H9 (cell line): ENCODE measurements around the gene PRIM2. TPM values are rescaled to one million over a fixed set of nuclear protein-coding genes. Genes with fewer than 3 reads are reported as not detected.

Experiments used
- DNase-seq: peaks from one replicate; pipeline ENCODE4 v3.0.0-alpha.2; 2017
- H2AFZ ChIP-seq: one replicate; pipeline ENCODE4 v1.6.1; 2013; ENCODE audit warnings: mild to moderate bottlenecking, low read length, control low read depth, moderate library complexity
- H2AK5ac ChIP-seq: 2 replicates; pipeline ENCODE4 v1.6.1; 2013; ENCODE audit warnings: low read length, control low read depth, mixed read lengths; ENCODE audit not compliant: insufficient read length
- H2BK120ac ChIP-seq: one replicate; pipeline ENCODE4 v1.6.1; 2013; ENCODE audit warnings: low read depth, mild to moderate bottlenecking, low read length, control low read depth, inconsistent platforms; ENCODE audit not compliant: poor library complexity, severe bottlenecking
- H2BK12ac ChIP-seq: 2 replicates; pipeline ENCODE4 v1.6.1; 2013; ENCODE audit warnings: low read length, control low read depth, mixed read lengths, low read depth; ENCODE audit not compliant: insufficient read length
- H2BK15ac ChIP-seq: 2 replicates; pipeline ENCODE4 v1.6.1; 2013; ENCODE audit warnings: low read depth, low read length, control low read depth
- H2BK20ac ChIP-seq: one replicate; pipeline ENCODE4 v1.6.1; 2013; ENCODE audit warnings: low read depth, mild to moderate bottlenecking, low read length, control low read depth, inconsistent platforms; ENCODE audit not compliant: poor library complexity, severe bottlenecking
- H2BK5ac ChIP-seq: 2 replicates; pipeline ENCODE4 v1.6.1; 2013; ENCODE audit warnings: low read length, control low read depth, mixed read lengths; ENCODE audit not compliant: insufficient read length
- H3K14ac ChIP-seq: 2 replicates; pipeline ENCODE4 v1.6.1; 2013; ENCODE audit warnings: low read length, control low read depth; ENCODE audit not compliant: insufficient read depth
- H3K18ac ChIP-seq: 2 replicates; pipeline ENCODE4 v1.6.1; 2013; ENCODE audit warnings: low read depth, mild to moderate bottlenecking, mixed read lengths, low read length, control low read depth; ENCODE audit not compliant: insufficient read length
- H3K23ac ChIP-seq: 2 replicates; pipeline ENCODE4 v1.6.1; 2013; ENCODE audit warnings: low read length, control low read depth, mixed read lengths, low read depth; ENCODE audit not compliant: insufficient read length
- H3K23me2 ChIP-seq: 2 replicates; pipeline ENCODE4 v1.6.1; 2013; ENCODE audit warnings: low read depth, mild to moderate bottlenecking, mixed read lengths, low read length, control low read depth; ENCODE audit not compliant: insufficient read length, poor library complexity, severe bottlenecking
- H3K27ac ChIP-seq: 2 replicates; pipeline ENCODE4 v1.5.1; 2013; ENCODE audit warnings: low read length, control low read depth, mixed read lengths, low read depth; ENCODE audit not compliant: insufficient read length
- H3K27me3 ChIP-seq: 2 replicates; pipeline ENCODE4 v1.6.1; 2013; ENCODE audit warnings: low read length, control low read depth, inconsistent platforms; ENCODE audit not compliant: insufficient read depth
- H3K4ac ChIP-seq: 2 replicates; pipeline ENCODE4 v1.6.1; 2013; ENCODE audit warnings: low read depth, mild to moderate bottlenecking, control low read depth, inconsistent platforms, low read length, moderate library complexity
- H3K4me1 ChIP-seq: 2 replicates; pipeline ENCODE4 v1.6.1; 2013; ENCODE audit warnings: low read length, control low read depth, inconsistent platforms; ENCODE audit not compliant: insufficient read depth
- H3K4me2 ChIP-seq: 2 replicates; pipeline ENCODE4 v1.6.1; 2013; ENCODE audit warnings: low read length, control low read depth, mixed read lengths; ENCODE audit not compliant: insufficient read length, insufficient read depth
- H3K56ac ChIP-seq: 2 replicates; pipeline ENCODE4 v1.6.1; 2013; ENCODE audit warnings: low read depth, mild to moderate bottlenecking, mixed read lengths, low read length, control low read depth; ENCODE audit not compliant: insufficient read length
- H3K79me1 ChIP-seq: 2 replicates; pipeline ENCODE4 v1.6.1; 2013; ENCODE audit warnings: low read depth, mild to moderate bottlenecking, moderate library complexity, low read length, control low read depth, inconsistent platforms; ENCODE audit not compliant: insufficient read depth, poor library complexity, severe bottlenecking
- H3K79me2 ChIP-seq: 2 replicates; pipeline ENCODE4 v1.6.1; 2013; ENCODE audit warnings: low read length, control low read depth, inconsistent platforms; ENCODE audit not compliant: insufficient read depth
- H3K9ac ChIP-seq: 2 replicates; pipeline ENCODE4 v1.6.1; 2013; ENCODE audit warnings: low read length, control low read depth, mixed read lengths; ENCODE audit not compliant: insufficient read length; ENCODE audit errors: extremely low read depth
- H3K9me3 ChIP-seq: one replicate; pipeline ENCODE4 v1.6.1; 2013; ENCODE audit warnings: low read depth, low read length, inconsistent platforms; ENCODE audit not compliant: control insufficient read depth
- H3T11ph ChIP-seq: one replicate; pipeline ENCODE4 v1.6.1; 2013; ENCODE audit warnings: mild to moderate bottlenecking, low read length, control low read depth, inconsistent platforms
- H4K20me1 ChIP-seq: one replicate; pipeline ENCODE4 v1.6.1; 2013; ENCODE audit not compliant: control insufficient read depth, insufficient read length, insufficient read depth
- H4K5ac ChIP-seq: 2 replicates; pipeline ENCODE4 v1.6.1; 2013; ENCODE audit warnings: low read depth, mild to moderate bottlenecking, mixed read lengths, low read length, control low read depth; ENCODE audit not compliant: insufficient read length
- H4K8ac ChIP-seq: replicated peaks from 2 replicates; pipeline ENCODE4 v1.6.1; 2013; ENCODE audit warnings: low read length, control low read depth, mixed read lengths, low read depth; ENCODE audit not compliant: insufficient read length
- H4K91ac ChIP-seq: 2 replicates; pipeline ENCODE4 v1.6.1; 2013; ENCODE audit warnings: low read depth, mild to moderate bottlenecking, moderate library complexity, mixed read lengths, low read length, control low read depth; ENCODE audit not compliant: insufficient read length
- H3K27ac Mint-ChIP-seq, 3 experiments: 2 replicates in 2 of 3; 3 replicates in 1 of 3; pipeline ENCODE4 v1.8.0; 2020 to 2021; ENCODE audit warnings: mixed read lengths in 3 of 3, mild to moderate bottlenecking in 1 of 3, moderate library complexity in 1 of 3
- H3K27me3 Mint-ChIP-seq: 2 replicates; pipeline ENCODE4 v1.8.0; 2021; ENCODE audit warnings: low read depth, mild to moderate bottlenecking, moderate library complexity, mixed read lengths
- H3K36me3 Mint-ChIP-seq, 3 experiments: 2 replicates in 2 of 3; 3 replicates in 1 of 3; pipeline ENCODE4 v1.8.0; 2020 to 2021; ENCODE audit warnings: low read depth in 3 of 3, mixed read lengths in 3 of 3; ENCODE audit not compliant: insufficient read depth in 1 of 3
- H3K4me1 Mint-ChIP-seq, 2 experiments: 2 replicates each; pipeline ENCODE4 v1.8.0; 2020; ENCODE audit warnings: mixed read lengths in 2 of 2
- H3K4me3 Mint-ChIP-seq, 2 experiments: 2 replicates in 1 of 2; 3 replicates in 1 of 2; pipeline ENCODE4 v1.8.0; 2020 to 2021; ENCODE audit warnings: mild to moderate bottlenecking in 2 of 2, mixed read lengths in 2 of 2, moderate library complexity in 1 of 2
- H3K9me3 Mint-ChIP-seq, 2 experiments: 2 replicates in 1 of 2; 3 replicates in 1 of 2; pipeline ENCODE4 v1.8.0; 2020; ENCODE audit warnings: mild to moderate bottlenecking in 2 of 2, mixed read lengths in 2 of 2, moderate library complexity in 1 of 2
- WGBS: extraction: QIAGEN DNeasy Blood & Tissue Kit; methylation state at CpG from one replicate; pipeline ENCODE4 v1.1.7; 2013; ENCODE audit warnings: missing lambda C conversion rate, low lambda C conversion rate, mixed read lengths; ENCODE audit not compliant: insufficient read length; ENCODE audit errors: extremely low coverage; 5-methylcytosine and 5-hydroxymethylcytosine counted together
- total RNA-seq: library from RNA; stranded (reverse); gene quantifications from 2 replicates; pipeline ENCODE4 v1.2.1, GENCODE V29; 2021
- TF ChIP-seq, protein P1 (sequence below): fragments of 200-600 bp; sonication (generic); conservative IDR thresholded peaks from 3 replicates; pipeline ENCODE4 v1.8.0; 2021; ENCODE audit warnings: antibody characterized with exemption, mild to moderate bottlenecking

PRIM2 gene
- total RNA-seq, 1 experiment from 2014 or later = 43.0 TPM

DNA sequence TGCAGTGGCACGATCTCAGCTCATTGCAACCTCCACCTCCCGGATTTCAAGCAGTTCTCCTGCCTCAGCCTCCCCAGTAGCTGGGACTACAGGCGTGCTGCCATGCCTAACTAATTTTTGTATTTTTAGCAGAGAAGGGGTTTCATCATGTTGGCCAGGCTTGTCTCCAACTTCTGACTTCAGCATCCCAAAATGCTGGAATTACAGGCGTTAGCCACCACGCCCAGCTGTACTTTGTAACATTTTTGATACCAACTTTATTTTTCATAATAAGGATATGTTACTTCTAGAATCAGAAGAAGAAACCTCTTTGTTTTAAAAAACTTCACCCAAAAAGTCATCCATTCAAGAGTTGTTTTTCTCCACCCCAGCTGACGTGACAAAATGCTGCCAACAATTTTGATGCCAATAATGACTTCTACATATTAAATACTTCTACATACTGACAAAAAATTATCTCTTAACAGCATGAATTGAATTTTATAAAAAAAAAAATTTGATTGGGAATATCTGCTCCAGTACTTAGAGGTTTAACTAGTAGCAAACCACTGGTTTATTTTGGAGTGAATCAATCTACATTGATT, 22.5 kb upstream of the PRIM2 start:
- Histone ChIP-seq H3T11ph (no peak overlapping the region), H2BK5ac (no peak overlapping the region), H2AK5ac (no peak overlapping the region), H3K4me2 (no peak overlapping the region), H4K91ac (no peak overlapping the region), H4K8ac (no peak overlapping the region), H3K9ac (no peak overlapping the region), H3K27ac (no peak overlapping the region), H3K27me3 (no peaks in the 10 kb centered on the region), H2AFZ (no peak overlapping the region), H2BK120ac (no peak overlapping the region), H2BK15ac (no peak overlapping the region), H4K5ac (no peak overlapping the region), H3K23me2 (no peaks in the 10 kb centered on the region), H3K4ac (no peak overlapping the region), H3K79me2 (no peaks in the 10 kb centered on the region), H3K56ac (no peak overlapping the region), H2BK12ac (no peak overlapping the region), H3K23ac (no peak overlapping the region), H2BK20ac (no peak overlapping the region), H3K18ac (no peak overlapping the region), H3K4me1 (no peaks in the 10 kb centered on the region), H3K14ac (no peak overlapping the region), H4K20me1 (no peaks in the 10 kb centered on the region), H3K79me1 (no peaks in the 10 kb centered on the region), H3K9me3 (no peaks in the 10 kb centered on the region)
- Mint-ChIP-seq H3K27ac (no peak overlapping the region), H3K27me3 (no peaks in the 10 kb centered on the region), H3K4me1 (no peaks in the 10 kb centered on the region), H3K4me3 (no peak overlapping the region), H3K9me3 (no peaks in the 10 kb centered on the region), H3K36me3 (no peaks in the 10 kb centered on the region)
- no CpG with 5 or more reads among the region's 6 CpGs for WGBS
- DNase-seq = no peak
- TF ChIP-seq, protein P1, sequence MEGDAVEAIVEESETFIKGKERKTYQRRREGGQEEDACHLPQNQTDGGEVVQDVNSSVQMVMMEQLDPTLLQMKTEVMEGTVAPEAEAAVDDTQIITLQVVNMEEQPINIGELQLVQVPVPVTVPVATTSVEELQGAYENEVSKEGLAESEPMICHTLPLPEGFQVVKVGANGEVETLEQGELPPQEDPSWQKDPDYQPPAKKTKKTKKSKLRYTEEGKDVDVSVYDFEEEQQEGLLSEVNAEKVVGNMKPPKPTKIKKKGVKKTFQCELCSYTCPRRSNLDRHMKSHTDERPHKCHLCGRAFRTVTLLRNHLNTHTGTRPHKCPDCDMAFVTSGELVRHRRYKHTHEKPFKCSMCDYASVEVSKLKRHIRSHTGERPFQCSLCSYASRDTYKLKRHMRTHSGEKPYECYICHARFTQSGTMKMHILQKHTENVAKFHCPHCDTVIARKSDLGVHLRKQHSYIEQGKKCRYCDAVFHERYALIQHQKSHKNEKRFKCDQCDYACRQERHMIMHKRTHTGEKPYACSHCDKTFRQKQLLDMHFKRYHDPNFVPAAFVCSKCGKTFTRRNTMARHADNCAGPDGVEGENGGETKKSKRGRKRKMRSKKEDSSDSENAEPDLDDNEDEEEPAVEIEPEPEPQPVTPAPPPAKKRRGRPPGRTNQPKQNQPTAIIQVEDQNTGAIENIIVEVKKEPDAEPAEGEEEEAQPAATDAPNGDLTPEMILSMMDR = no peak
